ENCODE measurements around the gene SCAF1. TPM values are rescaled to one million over a fixed set of nuclear protein-coding genes. Genes with fewer than 3 reads are reported as not detected.

The SCAF1 gene
- total and polyA plus RNA-seq, 9 of the 15 experiments (the other 6 are each of a cell fraction or from before 2014, with no cell fraction given): 0.20 to 79.0 (median 4.9) TPM

DNA sequence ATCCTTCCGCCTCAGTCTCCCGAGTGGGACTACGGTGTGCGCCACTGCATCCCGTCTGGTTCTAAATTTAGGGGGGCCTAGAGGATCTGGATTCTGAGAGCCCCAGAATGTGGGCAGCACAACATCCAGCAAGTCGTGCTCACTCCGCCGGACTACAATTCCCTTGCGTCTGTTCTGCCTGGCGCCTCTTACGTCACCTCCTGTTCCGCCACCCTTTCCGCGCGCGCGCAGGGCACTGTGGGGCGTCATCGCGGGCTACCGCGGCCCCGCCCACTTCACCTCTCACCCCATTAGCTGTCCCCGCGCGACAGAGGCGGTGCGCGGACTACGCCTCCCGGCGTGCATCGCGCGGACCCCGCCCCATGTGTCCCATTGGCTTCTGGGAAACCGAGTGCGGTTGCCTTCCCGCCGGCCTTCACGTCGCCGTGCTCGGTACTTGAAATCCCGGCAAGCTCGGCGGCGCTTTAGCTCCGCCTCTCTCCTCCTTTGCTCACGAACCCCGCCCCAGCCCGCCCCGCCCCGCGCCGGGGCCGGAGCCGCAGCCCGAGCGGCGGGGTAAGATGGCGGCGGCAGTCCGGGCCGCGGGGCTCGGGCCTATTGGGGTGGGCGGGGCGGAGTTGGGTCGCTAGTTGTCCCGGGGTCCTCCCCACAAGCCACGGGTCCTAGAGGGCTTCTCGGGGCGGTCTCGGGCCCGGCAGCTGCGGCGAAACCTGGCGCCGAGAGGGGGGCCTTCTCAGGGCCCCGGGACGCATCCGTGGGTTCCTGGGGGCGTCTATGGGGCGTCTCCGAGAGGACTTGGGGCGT lies at the start of gene SCAF1 (continued):
- TF ChIP-seq PHF8 (IDR thresholded peaks at IDR 0.05; ENCODE audit: borderline replicate concordance, low read length): peak; percentile 75; the same call in 1 of the 2 replicates
- TF ChIP-seq POLR2B (IDR thresholded peaks at IDR 0.05; ENCODE audit: low read depth, partially characterized antibody): peak; percentile 88
- no peak for TF ChIP-seq XRCC4 (IDR thresholded peaks at IDR 0.05; ENCODE audit: extremely low read depth, insufficient read depth, insufficient read length)
- no peak for TF ChIP-seq TOE1 (IDR thresholded peaks at IDR 0.05; ENCODE audit: borderline replicate concordance)
- peak; percentile 85; the same call in 1 of the 2 replicates for TF ChIP-seq TOE1 (CRISPR knock-in tag; IDR thresholded peaks at IDR 0.05; ENCODE audit: borderline replicate concordance, low read depth)
- peak; percentile 96 for TF ChIP-seq CREB1 (IDR thresholded peaks at IDR 0.05)
- peak; percentile 97 for TF ChIP-seq CREB1 (CRISPR knock-in tag; IDR thresholded peaks at IDR 0.05)
- TF ChIP-seq MYBL2 (IDR thresholded peaks at IDR 0.05; ENCODE audit: low read depth): no peak
- no peak for TF ChIP-seq MYBL2 (CRISPR knock-in tag; IDR thresholded peaks at IDR 0.05; ENCODE audit: borderline replicate concordance)
- 0 out of 2 replicates have a peak, but pooled peaks have one; percentile 43 for TF ChIP-seq PHB (CRISPR knock-in tag; IDR thresholded peaks at IDR 0.05)
- TF ChIP-seq XRCC5 (IDR thresholded peaks at IDR 0.05; ENCODE audit: low read depth, low read length): 0 out of 2 replicates have a peak, but pooled peaks have one; percentile 61
- peak; percentile 28 for TF ChIP-seq TAF9B (IDR thresholded peaks at IDR 0.05; ENCODE audit: partially characterized antibody)
- no peak for TF ChIP-seq MXD1 (CRISPR knock-in tag; IDR thresholded peaks at IDR 0.05; ENCODE audit: borderline replicate concordance, poor library complexity, severe bottlenecking)
- TF ChIP-seq KLF1 (tag; IDR thresholded peaks at IDR 0.05): peak; percentile 85
- TF ChIP-seq ZNF174 (CRISPR knock-in tag; IDR thresholded peaks at IDR 0.05): no peak
- no peak for TF ChIP-seq STAT6 (CRISPR knock-in tag; IDR thresholded peaks at IDR 0.05)
- peak; percentile 81 for TF ChIP-seq ZNF592 (IDR thresholded peaks at IDR 0.05)
- TF ChIP-seq SMAD2 (IDR thresholded peaks at IDR 0.05; ENCODE audit: low read depth, low read length): no peak
- TF ChIP-seq NR3C1 (CRISPR knock-in tag; IDR thresholded peaks at IDR 0.05): no peak
- no peak for TF ChIP-seq CHD4 (IDR thresholded peaks at IDR 0.05; ENCODE audit: insufficient read depth, insufficient replicate concordance, low read depth, low read length, poor library complexity, severe bottlenecking)
- TF ChIP-seq DPF2 (IDR thresholded peaks at IDR 0.05): no peak

All from K562 (cell line).